Neutrophil (primary cell): ENCODE results near the gene PDE9A.

Source experiments
- H3K27ac ChIP-seq: fragments of 200-600 bp; sonication (generic); 2 replicates; pipeline ENCODE4 v1.5.1; 2016; ENCODE audit warnings: mild to moderate bottlenecking, moderate library complexity
- H3K27me3 ChIP-seq: fragments of 200-600 bp; sonication (generic); 2 replicates; pipeline ENCODE4 v1.6.0; 2016; ENCODE audit warnings: mild to moderate bottlenecking
- H3K36me3 ChIP-seq: fragments of 200-600 bp; sonication (generic); 2 replicates; pipeline ENCODE4 v1.5.1; 2017
- H3K4me1 ChIP-seq, 2 experiments: fragments of 200-600 bp in 1 of 2; sonication (generic) in 1 of 2; 1 replicate in 1 of 2; 2 replicates in 1 of 2; pipeline versions ENCODE4 v1.5.1 to v1.6.1; 2013 to 2016; ENCODE audit warnings: low read depth in 1 of 2, low read length in 1 of 2, mild to moderate bottlenecking in 1 of 2, moderate library complexity in 1 of 2; ENCODE audit not compliant: control insufficient read depth in 1 of 2, insufficient read depth in 1 of 2
- H3K4me3 ChIP-seq, 2 experiments: fragments of 200-600 bp in 1 of 2; sonication (generic) in 1 of 2; 1 replicate in 1 of 2; 2 replicates in 1 of 2; pipeline ENCODE4 v1.5.1; 2013 to 2016; ENCODE audit warnings: low read depth in 1 of 2, low read length in 1 of 2, mild to moderate bottlenecking in 1 of 2, moderate library complexity in 1 of 2
- H3K9me3 ChIP-seq: fragments of 200-600 bp; sonication (generic); 2 replicates; pipeline ENCODE4 v1.5.1; 2016
- CTCF ChIP-seq: fragments of 200-600 bp; sonication (generic); IDR thresholded peaks from 2 replicates; pipeline ENCODE4 v1.5.1; 2016; ENCODE audit warnings: antibody characterized with exemption

The PDE9A gene

GRCh38 chr21:42680058-42680330, 26.6 kb downstream of the PDE9A start:
- H3K27ac ChIP-seq, result no peak overlapping the region
- no peaks in the 10 kb centered on the region for H3K9me3 ChIP-seq
- H3K4me3 ChIP-seq, result no peak overlapping the region
- H3K27me3 ChIP-seq, result peaks cover 75% of the 10 kb centered on the region
- peaks cover 0 to 9% of the 10 kb centered on the region in 2 experiments for H3K4me1 ChIP-seq
- TF ChIP-seq CTCF, result no peak
- H3K36me3 ChIP-seq, result no peaks in the 10 kb centered on the region

GRCh38 chr21:42680429-42680828, 27.0 kb downstream of the PDE9A start:
- no peak overlapping the region for H3K27ac ChIP-seq
- H3K36me3 ChIP-seq, result no peaks in the 10 kb centered on the region
- H3K9me3 ChIP-seq, result no peaks in the 10 kb centered on the region
- H3K27me3 ChIP-seq, result peaks cover 73% of the 10 kb centered on the region
- no peak for TF ChIP-seq CTCF
- H3K4me1 ChIP-seq, result peaks cover 0 to 9% of the 10 kb centered on the region in 2 experiments
- H3K4me3 ChIP-seq, result no peak overlapping the region

GRCh38 chr21:42681296-42682206, 28.1 kb downstream of the PDE9A start:
- no peak for TF ChIP-seq CTCF
- Histone ChIP-seq H3K27ac (no peak overlapping the region), H3K4me1 (peaks cover 0 to 9% of the 10 kb centered on the region in 2 experiments), H3K36me3 (no peaks in the 10 kb centered on the region), H3K27me3 (peaks cover 69% of the 10 kb centered on the region), H3K4me3 (no peak overlapping the region), H3K9me3 (no peaks in the 10 kb centered on the region)

GRCh38 chr21:42682661-42683210, 29.3 kb downstream of the PDE9A start:
- Histone ChIP-seq H3K9me3 (no peaks in the 10 kb centered on the region), H3K27ac (no peak overlapping the region), H3K4me1 (peaks cover 0 to 9% of the 10 kb centered on the region in 2 experiments), H3K27me3 (peaks cover 65% of the 10 kb centered on the region), H3K4me3 (no peak overlapping the region), H3K36me3 (no peaks in the 10 kb centered on the region)
- TF ChIP-seq CTCF, result no peak

GRCh38 chr21:42683371-42684108, 30.1 kb downstream of the PDE9A start:
- TF ChIP-seq CTCF, result no peak
- Histone ChIP-seq H3K27ac (no peak overlapping the region), H3K9me3 (no peaks in the 10 kb centered on the region), H3K4me3 (no peak overlapping the region), H3K4me1 (peaks cover 0 to 9% of the 10 kb centered on the region in 2 experiments), H3K27me3 (peaks cover 57% of the 10 kb centered on the region), H3K36me3 (no peaks in the 10 kb centered on the region)
